Measurements from ENCODE around the gene KBTBD3. TPM values are rescaled to one million over a fixed set of nuclear protein-coding genes. Genes with fewer than 3 reads are reported as not detected.
"Not testable (repeated sequence)": the region's sequence is repeated elsewhere in the genome, so short reads cannot be mapped to it uniquely, and the experiment has no call there.

Gene KBTBD3
- total RNA-seq, 1 experiment from 2014 or later, result 4.5 TPM

DNA sequence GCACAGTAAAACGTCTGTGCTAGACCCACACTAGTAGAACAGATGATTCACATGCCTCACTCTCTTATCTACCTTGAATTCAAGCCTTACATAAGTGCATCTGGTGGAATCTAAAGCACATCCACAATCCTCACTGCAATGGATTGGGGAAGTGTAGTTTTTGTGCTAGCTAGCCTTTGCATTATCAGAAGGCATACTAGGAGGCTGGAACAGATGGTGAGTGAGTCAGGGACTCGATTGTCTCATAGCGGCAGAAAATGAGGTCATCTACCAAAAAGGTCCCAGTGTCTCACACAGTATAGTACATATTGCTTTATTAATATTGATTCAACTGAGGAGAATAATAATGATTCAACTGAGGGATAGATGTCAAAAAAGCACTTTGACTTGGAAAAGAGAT lies 64.4 kb downstream of the KBTBD3 start:
- peak; percentile 61 for DNase-seq (ENCODE audit: low read depth)

DNA sequence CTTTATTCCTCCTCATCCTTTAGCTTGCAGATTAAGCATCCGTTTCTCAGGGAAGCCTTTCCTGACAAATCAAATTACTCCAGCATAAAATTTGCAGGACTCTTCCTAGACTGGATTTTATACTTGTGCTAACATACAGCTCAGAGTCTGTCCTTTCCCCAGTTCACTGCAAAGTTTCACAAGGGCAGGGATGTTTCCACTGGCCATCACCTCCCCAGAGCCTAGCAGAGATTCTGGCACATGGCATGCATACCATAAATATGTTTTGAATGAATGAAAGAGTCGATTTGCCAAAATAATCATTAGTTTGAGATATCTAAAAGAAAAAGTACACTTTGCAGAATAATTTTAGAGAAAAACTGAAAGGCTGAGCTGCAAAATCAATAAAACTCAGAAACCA lies 65.7 kb downstream of the KBTBD3 start:
- no peak for DNase-seq (ENCODE audit: low read depth)

DNA sequence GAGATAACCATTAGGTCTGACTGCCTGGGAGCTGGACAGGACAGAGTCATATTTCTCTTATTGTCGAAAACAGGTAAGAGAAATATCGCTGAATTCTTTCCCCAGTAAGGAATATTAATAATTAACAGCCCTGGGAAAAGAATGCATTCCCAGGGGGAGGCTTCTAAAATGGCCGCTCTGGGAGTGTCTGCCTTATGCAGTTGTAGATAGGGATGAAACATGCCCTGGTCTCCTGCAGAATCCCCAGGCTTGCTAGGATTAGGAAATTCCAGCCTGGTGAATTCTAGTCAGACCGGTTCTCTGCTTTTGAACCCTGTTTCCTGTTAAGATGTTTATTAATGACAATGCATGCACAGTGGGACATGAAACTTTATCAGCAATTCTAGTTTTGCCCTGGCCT lies 74.1 kb downstream of the KBTBD3 start:
- not testable (repeated sequence) for DNase-seq (ENCODE audit: low read depth)

DNA sequence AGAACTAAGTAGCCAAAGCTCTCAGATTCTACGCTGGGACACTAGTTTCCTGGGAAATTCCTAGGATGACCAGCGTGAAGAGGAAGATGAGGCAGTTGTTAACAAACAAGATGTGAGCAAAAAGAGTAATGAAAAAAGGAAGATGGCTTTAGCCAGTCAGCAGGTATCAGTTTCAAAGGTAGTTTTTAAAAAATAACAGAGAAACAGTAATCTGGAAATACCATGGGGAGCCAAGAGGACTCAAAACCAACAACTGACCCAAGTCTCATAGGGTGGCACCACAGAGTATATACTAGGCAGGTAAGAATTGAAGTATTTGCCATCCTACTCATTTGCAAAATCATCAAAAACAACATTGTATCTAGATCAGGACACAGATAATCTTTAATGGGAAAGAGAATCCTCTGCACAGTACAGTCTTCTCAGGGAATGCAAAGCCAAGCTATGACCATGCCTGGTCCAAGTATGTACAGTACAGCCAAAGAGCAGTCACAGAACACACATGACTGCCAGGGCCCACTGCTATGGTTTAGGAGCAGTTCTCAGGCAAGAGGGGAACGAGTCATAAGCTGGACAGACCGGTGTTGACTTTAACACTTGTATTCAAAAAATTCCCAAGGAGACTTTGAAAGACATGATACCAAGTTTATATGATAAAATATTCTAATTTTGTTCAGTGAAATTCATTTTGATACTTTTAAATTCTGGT lies 75.7 kb downstream of the KBTBD3 start:
- no peak for DNase-seq (ENCODE audit: low read depth)

Other genes with a start within 250 kb of the KBTBD3 start
- 0.06 TPM in 1 of 2 replicates, not detected in the other for gene MSANTD4, start 55.1 kb downstream of the KBTBD3 start, total RNA-seq (2014; rRNA removed; shearing (Covaris generic))
- 83.9 and 87.4 TPM in 2 replicates for gene AASDHPPT, start 315 bp upstream of the KBTBD3 start, total RNA-seq (2014; rRNA removed; shearing (Covaris generic))